ENCODE data around the gene XYLB.

Gene XYLB

GRCh38 chr3:38365469-38366062, 19.0 kb downstream of the XYLB start:
- no peak overlapping the region for H3K4me3 ChIP-seq (ENCODE audit: low read depth, low read length)
- no peak for TF ChIP-seq CTCF (IDR thresholded peaks at IDR 0.05; ENCODE audit: borderline replicate concordance, insufficient read depth, low read depth, low read length)

- H3K4me3 ChIP-seq (ENCODE audit: low read depth, low read length): no peak overlapping the region
- no peak for TF ChIP-seq CTCF (IDR thresholded peaks at IDR 0.05; ENCODE audit: borderline replicate concordance, insufficient read depth, low read depth, low read length)
These were observed 19.5 kb downstream of the XYLB start for GRCh38 chr3:38366082-38366481.

- TF ChIP-seq CTCF (IDR thresholded peaks at IDR 0.05; ENCODE audit: borderline replicate concordance, insufficient read depth, low read depth, low read length): no peak
- no peak overlapping the region for H3K4me3 ChIP-seq (ENCODE audit: low read depth, low read length)
These were observed 21.2 kb downstream of the XYLB start for GRCh38 chr3:38367779-38368178.

- no peak overlapping the region for H3K4me3 ChIP-seq (ENCODE audit: low read depth, low read length)
- TF ChIP-seq CTCF (IDR thresholded peaks at IDR 0.05; ENCODE audit: borderline replicate concordance, insufficient read depth, low read depth, low read length): no peak
These were observed 21.7 kb downstream of the XYLB start for GRCh38 chr3:38368238-38368637.

DNA sequence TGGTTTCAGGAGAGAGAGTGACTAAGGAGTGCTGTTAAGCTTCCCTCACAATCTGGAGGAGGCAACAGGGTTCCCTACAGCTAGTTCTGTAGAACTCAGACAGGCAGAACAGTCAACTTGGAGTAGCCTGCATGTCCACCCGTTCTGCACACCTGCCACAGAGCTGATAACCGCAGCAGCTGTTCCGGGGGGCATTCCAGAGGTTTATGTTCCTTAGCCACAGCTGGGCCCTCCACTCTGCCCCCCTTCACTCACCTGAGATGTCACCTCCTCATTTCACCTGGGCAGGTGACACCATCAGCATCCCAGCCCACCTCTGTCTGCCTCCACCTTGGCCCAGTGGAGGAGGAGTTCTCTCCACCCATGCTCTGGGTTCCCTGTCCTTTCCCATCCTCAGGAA, 22.6 kb downstream of the XYLB start:
- no peak overlapping the region for H3K4me3 ChIP-seq (ENCODE audit: low read depth, low read length)
- TF ChIP-seq CTCF (IDR thresholded peaks at IDR 0.05; ENCODE audit: borderline replicate concordance, insufficient read depth, low read depth, low read length): no peak

GRCh38 chr3:38370149-38370548, 23.6 kb downstream of the XYLB start:
- H3K4me3 ChIP-seq (ENCODE audit: low read depth, low read length): no peak overlapping the region
- TF ChIP-seq CTCF (IDR thresholded peaks at IDR 0.05; ENCODE audit: borderline replicate concordance, insufficient read depth, low read depth, low read length): no peak

DNA sequence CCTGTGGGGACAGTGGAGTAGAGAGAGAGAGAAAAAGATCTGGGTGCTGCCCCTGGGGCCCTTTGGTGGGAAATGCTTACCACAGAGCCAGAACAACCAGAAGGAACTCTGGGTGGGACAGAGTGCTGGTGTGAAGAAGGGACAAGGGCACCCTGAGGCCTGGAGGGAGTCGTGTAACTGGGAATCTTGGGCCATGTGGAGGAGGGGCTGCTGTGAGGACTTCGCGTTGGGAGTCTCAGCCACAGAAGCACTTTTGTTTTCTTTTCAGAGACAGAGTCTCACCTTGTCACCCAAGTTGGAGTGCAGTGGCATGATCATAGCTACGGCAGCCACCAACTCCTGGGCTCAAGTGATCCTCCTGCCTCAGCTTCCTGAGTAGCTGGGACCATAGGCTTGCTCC, 24.3 kb downstream of the XYLB start:
- no peak overlapping the region for H3K4me3 ChIP-seq (ENCODE audit: low read depth, low read length)
- TF ChIP-seq CTCF (IDR thresholded peaks at IDR 0.05; ENCODE audit: borderline replicate concordance, insufficient read depth, low read depth, low read length): no peak

Data from GM12875 (cell line).